ENCODE measurements around the gene TARP.
"Not testable (repeated sequence)": the region's sequence is repeated elsewhere in the genome, so short reads cannot be mapped to it uniquely, and the experiment has no call there.

Gene TARP

GRCh38 chr7:38244516-38244915 is 28.9 kb downstream of the TARP start:
- DNase-seq (no peak), FAIRE-seq (no peak)
- H3K27me3 ChIP-seq (ENCODE audit: control insufficient read depth in 3 of 3, insufficient read depth in 3 of 3, low read length in 3 of 3) = no peaks in the 10 kb centered on the region
- WGBS, 3 donors = 88 to 92% (median 89%) methylated on average over 14 of the region's 14 CpGs
- no peak overlapping the region for H3K4me3 ChIP-seq (ENCODE audit: low read depth in 1 of 3, low read length in 3 of 3)
- no peaks in the 10 kb centered on the region for H3K36me3 ChIP-seq (ENCODE audit: control insufficient read depth in 3 of 3, insufficient read depth in 2 of 3, low read depth in 1 of 3, low read length in 3 of 3)
- no peaks in the 10 kb centered on the region for H3K9me3 ChIP-seq (ENCODE audit: control insufficient read depth in 2 of 2, insufficient read depth in 1 of 2, low read depth in 1 of 2, low read length in 1 of 2)
- no peak overlapping the region for H3K27ac ChIP-seq (ENCODE audit: low read depth in 1 of 3, low read length in 2 of 3)
- no peaks in the 10 kb centered on the region for H3K4me1 ChIP-seq (ENCODE audit: control insufficient read depth in 3 of 3, insufficient read depth in 2 of 3, low read depth in 1 of 3, low read length in 2 of 3)

- H3K27ac ChIP-seq (ENCODE audit: low read depth in 1 of 3, low read length in 2 of 3); H3K4me1 ChIP-seq (ENCODE audit: control insufficient read depth in 3 of 3, insufficient read depth in 2 of 3, low read depth in 1 of 3, low read length in 2 of 3); FAIRE-seq; H3K36me3 ChIP-seq (ENCODE audit: control insufficient read depth in 3 of 3, insufficient read depth in 2 of 3, low read depth in 1 of 3, low read length in 3 of 3); H3K27me3 ChIP-seq (ENCODE audit: control insufficient read depth in 3 of 3, insufficient read depth in 3 of 3, low read length in 3 of 3); DNase-seq; H3K4me3 ChIP-seq (ENCODE audit: low read depth in 1 of 3, low read length in 3 of 3); H3K9me3 ChIP-seq (ENCODE audit: control insufficient read depth in 2 of 2, insufficient read depth in 1 of 2, low read depth in 1 of 2, low read length in 1 of 2): not testable (repeated sequence)
- WGBS, 3 donors = 29 to 46% (median 33%) methylated on average over 5 of the region's 5 CpGs
These were observed 30.1 kb downstream of the TARP start for GRCh38 chr7:38243345-38243744.

GRCh38 chr7:38242814-38243213 is 30.6 kb downstream of the TARP start:
- no peak overlapping the region for H3K4me3 ChIP-seq (ENCODE audit: low read depth in 1 of 3, low read length in 3 of 3)
- FAIRE-seq (no peak), DNase-seq (no peak)
- H3K9me3 ChIP-seq (ENCODE audit: control insufficient read depth in 2 of 2, insufficient read depth in 1 of 2, low read depth in 1 of 2, low read length in 1 of 2) = no peaks in the 10 kb centered on the region
- H3K4me1 ChIP-seq (ENCODE audit: control insufficient read depth in 3 of 3, insufficient read depth in 2 of 3, low read depth in 1 of 3, low read length in 2 of 3) = no peaks in the 10 kb centered on the region
- no peaks in the 10 kb centered on the region for H3K27me3 ChIP-seq (ENCODE audit: control insufficient read depth in 3 of 3, insufficient read depth in 3 of 3, low read length in 3 of 3)
- no peaks in the 10 kb centered on the region for H3K36me3 ChIP-seq (ENCODE audit: control insufficient read depth in 3 of 3, insufficient read depth in 2 of 3, low read depth in 1 of 3, low read length in 3 of 3)
- 79 to 83% (median 80%) methylated on average over 6 of the region's 6 CpGs for WGBS, 3 donors
- no peak overlapping the region for H3K27ac ChIP-seq (ENCODE audit: low read depth in 1 of 3, low read length in 2 of 3)

GRCh38 chr7:38241071-38241470 is 32.4 kb downstream of the TARP start:
- Histone ChIP-seq H3K9me3 (ENCODE audit: control insufficient read depth in 2 of 2, insufficient read depth in 1 of 2, low read depth in 1 of 2, low read length in 1 of 2) (no peaks in the 10 kb centered on the region), H3K27ac (ENCODE audit: low read depth in 1 of 3, low read length in 2 of 3) (no peak overlapping the region), H3K4me1 (ENCODE audit: control insufficient read depth in 3 of 3, insufficient read depth in 2 of 3, low read depth in 1 of 3, low read length in 2 of 3) (no peaks in the 10 kb centered on the region), H3K36me3 (ENCODE audit: control insufficient read depth in 3 of 3, insufficient read depth in 2 of 3, low read depth in 1 of 3, low read length in 3 of 3) (no peaks in the 10 kb centered on the region), H3K4me3 (ENCODE audit: low read depth in 1 of 3, low read length in 3 of 3) (no peak overlapping the region), H3K27me3 (ENCODE audit: control insufficient read depth in 3 of 3, insufficient read depth in 3 of 3, low read length in 3 of 3) (no peaks in the 10 kb centered on the region)
- FAIRE-seq (no peak), DNase-seq (no peak)
- 56 to 74% (median 69%) methylated on average over 3 of the region's 3 CpGs for WGBS, 3 donors

GRCh38 chr7:38239129-38239528 is 34.3 kb downstream of the TARP start:
- not testable (repeated sequence) for H3K4me1 ChIP-seq (ENCODE audit: control insufficient read depth in 3 of 3, insufficient read depth in 2 of 3, low read depth in 1 of 3, low read length in 2 of 3); H3K36me3 ChIP-seq (ENCODE audit: control insufficient read depth in 3 of 3, insufficient read depth in 2 of 3, low read depth in 1 of 3, low read length in 3 of 3); H3K9me3 ChIP-seq (ENCODE audit: control insufficient read depth in 2 of 2, insufficient read depth in 1 of 2, low read depth in 1 of 2, low read length in 1 of 2); H3K27ac ChIP-seq (ENCODE audit: low read depth in 1 of 3, low read length in 2 of 3); FAIRE-seq; H3K27me3 ChIP-seq (ENCODE audit: control insufficient read depth in 3 of 3, insufficient read depth in 3 of 3, low read length in 3 of 3); H3K4me3 ChIP-seq (ENCODE audit: low read depth in 1 of 3, low read length in 3 of 3); DNase-seq
- 82 to 88% (median 85%) methylated on average over 10 of the region's 10 CpGs for WGBS, 3 donors

- H3K4me3 ChIP-seq (ENCODE audit: low read depth in 1 of 3, low read length in 3 of 3) = no peak overlapping the region
- FAIRE-seq (no peak), DNase-seq (no peak)
- H3K27ac ChIP-seq (ENCODE audit: low read depth in 1 of 3, low read length in 2 of 3) = peak overlapping the region in 1 of 3 donors; percentile 9
- H3K9me3 ChIP-seq (ENCODE audit: control insufficient read depth in 2 of 2, insufficient read depth in 1 of 2, low read depth in 1 of 2, low read length in 1 of 2) = no peaks in the 10 kb centered on the region
- peaks cover 0 to 5% (median 1%) of the 10 kb centered on the region in 3 donors for H3K36me3 ChIP-seq (ENCODE audit: control insufficient read depth in 3 of 3, insufficient read depth in 2 of 3, low read depth in 1 of 3, low read length in 3 of 3)
- no peaks in the 10 kb centered on the region for H3K4me1 ChIP-seq (ENCODE audit: control insufficient read depth in 3 of 3, insufficient read depth in 2 of 3, low read depth in 1 of 3, low read length in 2 of 3)
- no peaks in the 10 kb centered on the region for H3K27me3 ChIP-seq (ENCODE audit: control insufficient read depth in 3 of 3, insufficient read depth in 3 of 3, low read length in 3 of 3)
- WGBS, 3 donors = 63 to 78% (median 67%) methylated on average over 4 of the region's 4 CpGs
These were observed 37.8 kb downstream of the TARP start for GRCh38 chr7:38235606-38236005.

GRCh38 chr7:38234759-38235158 is 38.7 kb downstream of the TARP start:
- not testable (repeated sequence) for H3K27me3 ChIP-seq (ENCODE audit: control insufficient read depth in 3 of 3, insufficient read depth in 3 of 3, low read length in 3 of 3); H3K4me3 ChIP-seq (ENCODE audit: low read depth in 1 of 3, low read length in 3 of 3); H3K9me3 ChIP-seq (ENCODE audit: control insufficient read depth in 2 of 2, insufficient read depth in 1 of 2, low read depth in 1 of 2, low read length in 1 of 2); H3K4me1 ChIP-seq (ENCODE audit: control insufficient read depth in 3 of 3, insufficient read depth in 2 of 3, low read depth in 1 of 3, low read length in 2 of 3); H3K27ac ChIP-seq (ENCODE audit: low read depth in 1 of 3, low read length in 2 of 3); FAIRE-seq; H3K36me3 ChIP-seq (ENCODE audit: control insufficient read depth in 3 of 3, insufficient read depth in 2 of 3, low read depth in 1 of 3, low read length in 3 of 3); DNase-seq
- WGBS, 3 donors = 83 to 91% (median 84%) methylated on average over 11 of the region's 11 CpGs

- Histone ChIP-seq H3K9me3 (ENCODE audit: control insufficient read depth in 2 of 2, insufficient read depth in 1 of 2, low read depth in 1 of 2, low read length in 1 of 2) (no peaks in the 10 kb centered on the region), H3K36me3 (ENCODE audit: control insufficient read depth in 3 of 3, insufficient read depth in 2 of 3, low read depth in 1 of 3, low read length in 3 of 3) (peaks cover 3 to 16% (median 8%) of the 10 kb centered on the region in 3 donors), H3K4me3 (ENCODE audit: low read depth in 1 of 3, low read length in 3 of 3) (no peak overlapping the region), H3K4me1 (ENCODE audit: control insufficient read depth in 3 of 3, insufficient read depth in 2 of 3, low read depth in 1 of 3, low read length in 2 of 3) (no peaks in the 10 kb centered on the region), H3K27ac (ENCODE audit: low read depth in 1 of 3, low read length in 2 of 3) (peak overlapping the region in 2 of 3 donors; percentile 51 to 68), H3K27me3 (ENCODE audit: control insufficient read depth in 3 of 3, insufficient read depth in 3 of 3, low read length in 3 of 3) (no peaks in the 10 kb centered on the region)
- FAIRE-seq = no peak
- DNase-seq = peak; percentile 9 to 77
- WGBS, 3 donors = 64 to 87% (median 73%) methylated on average over 11 of the region's 11 CpGs
These were observed 40.7 kb downstream of the TARP start for GRCh38 chr7:38232502-38233366.

All from small intestine (tissue), 7 donors.